HEK293 (cell line): ENCODE measurements around the gene TAF1B.

Source experiments
- CTCF ChIP-seq: fragments of 450-650 bp; formaldehyde crosslinking; IDR thresholded peaks from 2 replicates; pipeline ENCODE4 v1.5.1; 2016; ENCODE audit warnings: missing biosample characterization, missing genetic modification characterization
- MZF1 ChIP-seq: fragments of 450-650 bp; formaldehyde crosslinking; IDR thresholded peaks from 2 replicates; pipeline ENCODE4 v1.5.1; 2017; ENCODE audit warnings: missing biosample characterization, missing genetic modification characterization, borderline replicate concordance
- ZFP3 ChIP-seq: fragments of 450-650 bp; formaldehyde crosslinking; IDR thresholded peaks from 2 replicates; pipeline ENCODE4 v1.5.1; 2016; ENCODE audit warnings: low read depth, missing biosample characterization, missing genetic modification characterization
- ZNF10 ChIP-seq: fragments of 450-650 bp; formaldehyde crosslinking; IDR thresholded peaks from 2 replicates; pipeline ENCODE4 v1.5.1; 2017; ENCODE audit warnings: missing biosample characterization, missing genetic modification characterization
- ZNF132 ChIP-seq: fragments of 450-650 bp; formaldehyde crosslinking; IDR thresholded peaks from 2 replicates; pipeline ENCODE4 v1.5.1; 2017; ENCODE audit warnings: missing biosample characterization, missing genetic modification characterization, borderline replicate concordance
- ZNF140 ChIP-seq: fragments of 450-650 bp; formaldehyde crosslinking; IDR thresholded peaks from 2 replicates; pipeline ENCODE4 v1.5.1; 2016; ENCODE audit warnings: missing biosample characterization, missing genetic modification characterization
- ZNF302 ChIP-seq: fragments of 450-650 bp; formaldehyde crosslinking; IDR thresholded peaks from 2 replicates; pipeline ENCODE4 v1.5.1; 2016; ENCODE audit warnings: missing biosample characterization, missing genetic modification characterization, low read depth
- ZNF324 ChIP-seq: fragments of 450-650 bp; formaldehyde crosslinking; IDR thresholded peaks from 2 replicates; pipeline ENCODE4 v1.5.1; 2016; ENCODE audit warnings: missing biosample characterization, missing genetic modification characterization
- ZNF510 ChIP-seq: fragments of 450-650 bp; formaldehyde crosslinking; IDR thresholded peaks from 2 replicates; pipeline ENCODE4 v1.5.1; 2018; ENCODE audit warnings: mild to moderate bottlenecking, missing genetic modification characterization, missing biosample characterization; ENCODE audit not compliant: insufficient replicate concordance
- ZNF580 ChIP-seq: fragments of 450-650 bp; formaldehyde crosslinking; IDR thresholded peaks from 2 replicates; pipeline ENCODE4 v1.5.1; 2016; ENCODE audit warnings: missing biosample characterization, missing genetic modification characterization
- TF ChIP-seq, protein P1 (sequence below): fragments of 450-650 bp; formaldehyde crosslinking; IDR thresholded peaks from 2 replicates; pipeline ENCODE4 v1.5.1; 2017; ENCODE audit warnings: missing biosample characterization, missing genetic modification characterization

- TF ChIP-seq ZNF510 (tag by site-specific recombination) (no peak), ZNF580 (tag by site-specific recombination) (no peak), ZNF140 (tag by site-specific recombination) (no peak), CTCF (tag by site-specific recombination) (no peak), ZNF10 (no peak), MZF1 (tag by site-specific recombination) (no peak), ZNF132 (no peak), ZNF324 (tag by site-specific recombination) (no peak), ZNF302 (no peak), ZFP3 (tag by site-specific recombination) (no peak)
- TF ChIP-seq, protein P1, sequence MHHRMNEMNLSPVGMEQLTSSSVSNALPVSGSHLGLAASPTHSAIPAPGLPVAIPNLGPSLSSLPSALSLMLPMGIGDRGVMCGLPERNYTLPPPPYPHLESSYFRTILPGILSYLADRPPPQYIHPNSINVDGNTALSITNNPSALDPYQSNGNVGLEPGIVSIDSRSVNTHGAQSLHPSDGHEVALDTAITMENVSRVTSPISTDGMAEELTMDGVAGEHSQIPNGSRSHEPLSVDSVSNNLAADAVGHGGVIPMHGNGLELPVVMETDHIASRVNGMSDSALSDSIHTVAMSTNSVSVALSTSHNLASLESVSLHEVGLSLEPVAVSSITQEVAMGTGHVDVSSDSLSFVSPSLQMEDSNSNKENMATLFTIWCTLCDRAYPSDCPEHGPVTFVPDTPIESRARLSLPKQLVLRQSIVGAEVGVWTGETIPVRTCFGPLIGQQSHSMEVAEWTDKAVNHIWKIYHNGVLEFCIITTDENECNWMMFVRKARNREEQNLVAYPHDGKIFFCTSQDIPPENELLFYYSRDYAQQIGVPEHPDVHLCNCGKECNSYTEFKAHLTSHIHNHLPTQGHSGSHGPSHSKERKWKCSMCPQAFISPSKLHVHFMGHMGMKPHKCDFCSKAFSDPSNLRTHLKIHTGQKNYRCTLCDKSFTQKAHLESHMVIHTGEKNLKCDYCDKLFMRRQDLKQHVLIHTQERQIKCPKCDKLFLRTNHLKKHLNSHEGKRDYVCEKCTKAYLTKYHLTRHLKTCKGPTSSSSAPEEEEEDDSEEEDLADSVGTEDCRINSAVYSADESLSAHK (tag by site-specific recombination): no peak
Observed at GRCh38 chr2:9951522-9952285, 108.4 kb downstream of the TAF1B start, which contains the start of gene GRHL1.
